ENCODE data around the gene TRMT13.
"Not testable (repeated sequence)": the region's sequence is repeated elsewhere in the genome, so short reads cannot be mapped to it uniquely, and the experiment has no call there.

Gene TRMT13

GRCh38 chr1:100164702-100165101 is 31.7 kb downstream of the TRMT13 start:
- no peak for DNase-seq

- no peak for DNase-seq
Measured at GRCh38 chr1:100168051-100168450, 35.1 kb downstream of the TRMT13 start.

GRCh38 chr1:100177295-100178041 is 44.5 kb downstream of the TRMT13 start:
- no peak for DNase-seq

- no peak for DNase-seq
Measured at GRCh38 chr1:100178091-100178490, 45.1 kb downstream of the TRMT13 start, which contains the start of gene LRRC39. Gene LRRC39, minus strand, starts transcription at chr1:100178256. Its CDS starts 9,740 bp downstream, at chr1:100168516.

GRCh38 chr1:100183370-100183769 is 50.4 kb downstream of the TRMT13 start:
- no peak for DNase-seq

- DNase-seq: no peak
Measured at GRCh38 chr1:100184536-100184935, 51.6 kb downstream of the TRMT13 start.

- DNase-seq: no peak
Measured at GRCh38 chr1:100187912-100188311, 54.9 kb downstream of the TRMT13 start.

GRCh38 chr1:100188617-100189016 is 55.7 kb downstream of the TRMT13 start:
- no peak for DNase-seq

- no peak for DNase-seq
Measured at GRCh38 chr1:100198596-100198995, 65.6 kb downstream of the TRMT13 start.

- DNase-seq: not testable (repeated sequence)
Measured at GRCh38 chr1:100200060-100200459, 67.1 kb downstream of the TRMT13 start.
